Measurements from ENCODE around the gene C6.
"Not testable (repeated sequence)": the region's sequence is repeated elsewhere in the genome, so short reads cannot be mapped to it uniquely, and the experiment has no call there.

Gene C6

DNA sequence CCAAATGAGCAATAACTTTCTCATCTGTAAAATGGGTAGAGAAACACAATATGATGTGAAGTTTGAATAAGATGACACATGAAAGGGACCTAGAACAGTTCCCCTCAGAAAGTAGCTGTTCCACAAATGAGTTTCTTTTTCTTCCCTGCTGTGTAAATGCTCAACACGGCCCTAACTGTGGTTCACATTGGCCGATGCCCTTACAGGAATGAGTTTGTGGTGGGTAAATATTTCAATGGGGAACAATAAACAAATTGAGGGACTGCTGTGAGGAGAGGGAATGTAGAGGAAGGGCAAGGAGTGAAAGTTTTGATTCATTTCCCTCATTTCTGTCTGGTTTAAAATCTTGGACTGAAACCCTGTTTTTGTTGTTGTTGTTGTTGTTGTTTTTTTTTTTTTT lies 12.8 kb downstream of the C6 start:
- DNase-seq (ENCODE audit: low read depth in 4 of 4, low spot score in 1 of 4) = no peak

DNA sequence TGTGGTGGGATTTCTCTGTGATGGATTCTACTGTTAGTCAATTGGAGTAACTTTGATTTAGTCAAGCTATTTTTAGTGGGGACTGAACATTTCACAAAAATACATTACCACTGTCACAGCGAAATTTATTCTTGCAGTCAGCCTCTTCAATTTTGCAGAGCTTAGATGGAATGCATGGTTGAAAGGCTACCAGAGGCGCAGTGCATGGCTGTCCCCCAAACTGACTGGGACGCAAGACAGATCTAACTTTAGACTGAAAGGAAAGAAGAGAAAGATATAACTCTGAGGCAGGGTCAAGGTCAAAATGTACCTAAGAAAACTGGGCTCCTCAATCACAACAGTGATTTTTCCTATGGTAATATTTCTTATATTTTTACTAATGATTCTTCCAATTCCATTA lies 13.7 kb downstream of the C6 start:
- DNase-seq (ENCODE audit: low read depth in 4 of 4, low spot score in 1 of 4) = no peak

DNA sequence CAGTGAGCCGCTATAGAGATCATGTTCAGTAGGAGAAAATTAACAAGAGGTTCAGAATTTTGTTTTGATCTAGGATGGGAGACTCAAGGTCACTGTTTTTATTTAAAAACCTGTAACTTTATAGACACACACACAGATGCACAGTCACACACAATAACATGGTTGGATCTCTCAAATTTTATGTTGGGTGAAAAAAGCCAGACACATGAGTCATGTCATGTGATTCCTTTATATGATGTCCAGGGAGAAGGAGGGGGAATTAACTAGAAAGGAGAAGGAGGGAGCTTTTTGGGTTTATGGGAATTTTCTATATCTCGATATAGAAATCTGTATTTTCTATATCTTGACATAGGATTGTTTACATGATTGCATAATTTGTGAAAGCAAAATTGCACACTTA lies 17.1 kb downstream of the C6 start:
- DNase-seq (ENCODE audit: low read depth in 4 of 4, low spot score in 1 of 4) = no peak

DNA sequence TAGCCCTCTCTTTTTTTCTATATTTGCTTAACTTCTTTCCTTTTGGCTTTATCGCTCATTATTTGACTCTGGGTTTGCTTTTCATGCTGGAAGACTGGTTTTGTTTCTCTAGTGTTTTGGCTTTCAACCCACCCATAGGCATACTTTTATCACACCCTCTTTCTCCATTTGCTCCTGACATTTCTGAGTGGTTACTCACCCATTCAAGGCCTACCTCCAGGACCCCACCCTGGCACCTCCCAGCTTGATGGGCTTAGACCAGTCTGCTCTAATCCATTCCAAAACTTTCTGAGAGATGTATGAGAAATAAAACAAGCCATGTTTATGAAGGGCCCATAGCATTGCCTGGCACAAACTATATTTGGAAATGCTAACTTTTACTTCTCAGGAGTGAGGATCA lies 18.1 kb downstream of the C6 start:
- DNase-seq (ENCODE audit: low read depth in 4 of 4, low spot score in 1 of 4) = no peak

DNA sequence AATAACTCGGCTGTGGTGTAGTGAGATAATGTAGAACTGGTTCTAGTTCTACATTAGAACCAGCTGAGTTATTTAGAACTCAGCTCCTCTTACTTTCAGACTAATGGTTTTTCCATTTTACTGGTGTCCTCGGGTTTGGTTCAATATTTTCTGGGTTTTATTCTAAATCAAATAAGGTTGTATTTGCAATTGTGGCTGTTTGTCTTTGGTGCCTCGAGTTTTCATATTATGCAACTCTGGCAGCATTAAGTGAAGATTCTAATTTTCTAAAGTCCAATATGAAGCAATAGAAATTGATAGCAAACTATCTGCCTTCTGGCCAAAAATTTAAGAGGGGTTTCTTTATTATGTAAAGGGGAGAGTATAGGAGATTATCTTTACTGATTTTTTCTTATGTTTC lies 19.0 kb downstream of the C6 start:
- DNase-seq (ENCODE audit: low read depth in 4 of 4, low spot score in 1 of 4) = no peak

DNA sequence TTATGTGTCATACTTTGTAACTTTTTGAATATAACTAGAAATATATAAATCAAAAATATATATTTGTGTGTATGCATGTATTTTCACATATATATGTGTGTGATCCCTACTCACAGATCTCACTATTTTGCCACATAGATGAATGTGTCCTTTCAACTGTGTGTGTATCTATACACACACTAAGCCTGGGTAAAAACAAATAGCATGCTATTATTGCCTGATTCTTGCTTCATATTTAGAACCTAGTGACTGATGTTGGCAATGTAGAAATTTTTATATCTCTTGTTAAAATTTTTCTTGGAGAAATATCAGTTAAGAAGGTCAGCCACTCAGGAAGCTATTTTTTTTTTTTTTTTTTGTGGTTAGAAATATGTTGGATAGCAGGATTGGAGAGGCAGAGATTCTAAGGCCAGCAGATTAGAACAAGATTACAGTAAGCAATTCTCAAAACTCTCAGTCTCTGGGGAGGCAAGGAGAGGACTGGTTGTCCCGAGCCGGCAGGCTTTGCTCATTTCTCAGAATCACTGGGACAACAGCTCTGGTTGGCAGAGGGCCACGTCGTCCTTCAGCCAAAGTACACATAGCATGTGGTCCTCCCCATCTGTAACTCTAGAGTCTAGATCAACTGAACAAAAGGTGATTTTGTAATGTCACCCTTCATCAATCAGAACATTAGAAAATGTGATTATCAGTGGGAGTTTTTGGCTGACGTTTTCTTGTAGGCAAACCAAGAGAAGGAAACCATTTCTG lies 19.7 kb downstream of the C6 start:
- DNase-seq (ENCODE audit: low read depth in 4 of 4, low spot score in 1 of 4) = no peak

DNA sequence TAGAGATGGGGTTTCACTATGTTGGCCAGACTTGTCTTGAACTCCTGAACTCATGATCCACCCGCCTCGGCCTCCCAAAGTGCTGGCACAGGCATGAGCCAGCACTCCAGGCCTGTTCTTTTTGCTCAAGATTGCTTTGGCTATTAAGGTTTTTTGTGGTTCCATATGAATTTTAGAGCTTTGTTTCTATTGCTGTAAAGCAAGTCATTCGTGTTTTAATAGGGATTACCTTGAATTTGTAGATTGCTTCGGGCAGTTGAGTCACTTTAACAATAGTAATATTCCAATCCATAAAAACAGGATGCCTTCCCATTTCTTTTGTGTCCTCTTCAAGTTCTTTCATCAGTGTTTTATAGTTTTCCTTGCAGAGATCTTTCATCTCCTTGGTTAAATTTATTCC lies 22.1 kb downstream of the C6 start:
- no peak for DNase-seq (ENCODE audit: low read depth in 4 of 4, low spot score in 1 of 4)

DNA sequence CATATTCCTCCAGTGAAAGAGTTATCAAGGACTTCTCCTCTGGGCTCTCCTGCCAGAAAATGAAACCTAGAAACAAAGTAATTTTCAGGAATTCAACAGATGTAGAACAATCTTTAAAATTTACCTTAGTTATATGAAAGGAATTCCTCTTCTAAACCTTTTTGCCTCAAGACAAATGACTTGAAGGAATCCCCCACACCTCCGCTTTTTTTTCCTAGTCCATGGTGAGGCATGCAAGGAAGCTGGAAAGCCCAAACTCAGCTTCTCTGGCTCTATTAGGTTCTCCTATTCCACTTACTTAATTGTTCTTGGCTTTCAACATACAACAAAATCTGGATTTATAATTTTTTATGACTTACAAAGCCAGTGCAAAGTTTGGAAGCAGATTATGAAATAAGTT lies 27.2 kb downstream of the C6 start:
- no peak for DNase-seq (ENCODE audit: low read depth in 4 of 4, low spot score in 1 of 4)

DNA sequence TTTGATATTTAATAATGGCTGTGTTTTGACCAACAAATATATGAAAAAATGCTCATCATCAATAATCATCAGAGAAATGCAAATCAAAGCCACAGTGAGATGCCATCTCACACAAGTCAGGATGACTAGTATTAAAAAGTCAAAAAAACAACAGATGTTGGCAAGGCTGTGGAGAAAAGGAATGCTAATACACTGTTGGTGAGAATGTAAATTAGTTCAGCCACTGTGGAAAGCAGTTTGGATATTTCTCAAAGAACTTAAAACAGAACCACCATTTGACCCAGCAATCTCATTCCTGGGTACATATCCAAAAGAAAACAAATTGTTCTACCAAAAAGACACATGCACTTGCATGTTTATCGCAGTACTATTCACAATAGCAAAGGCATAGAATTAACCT lies 30.0 kb downstream of the C6 start:
- not testable (repeated sequence) for DNase-seq (ENCODE audit: low read depth in 4 of 4, low spot score in 1 of 4)

DNA sequence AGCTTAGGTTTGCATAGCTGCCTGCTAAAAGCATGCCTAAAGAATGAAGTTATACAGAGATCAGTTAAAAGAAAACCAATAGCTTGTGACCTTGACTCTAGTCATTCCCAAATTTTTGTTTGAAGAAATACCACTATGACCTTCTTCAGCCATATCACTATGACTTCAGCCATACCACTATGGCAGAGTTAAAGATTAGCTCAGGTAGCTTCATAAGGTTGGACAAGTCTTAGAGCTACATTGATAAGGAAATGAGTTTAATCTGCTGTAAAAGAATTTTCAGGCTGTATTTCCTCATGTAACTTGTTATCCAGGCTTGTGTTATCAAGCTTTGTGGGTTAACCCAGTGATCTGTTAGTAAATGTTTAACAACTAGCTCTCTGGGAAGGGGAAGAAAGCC lies 30.7 kb downstream of the C6 start:
- DNase-seq (ENCODE audit: low read depth in 4 of 4, low spot score in 1 of 4) = no peak

DNA sequence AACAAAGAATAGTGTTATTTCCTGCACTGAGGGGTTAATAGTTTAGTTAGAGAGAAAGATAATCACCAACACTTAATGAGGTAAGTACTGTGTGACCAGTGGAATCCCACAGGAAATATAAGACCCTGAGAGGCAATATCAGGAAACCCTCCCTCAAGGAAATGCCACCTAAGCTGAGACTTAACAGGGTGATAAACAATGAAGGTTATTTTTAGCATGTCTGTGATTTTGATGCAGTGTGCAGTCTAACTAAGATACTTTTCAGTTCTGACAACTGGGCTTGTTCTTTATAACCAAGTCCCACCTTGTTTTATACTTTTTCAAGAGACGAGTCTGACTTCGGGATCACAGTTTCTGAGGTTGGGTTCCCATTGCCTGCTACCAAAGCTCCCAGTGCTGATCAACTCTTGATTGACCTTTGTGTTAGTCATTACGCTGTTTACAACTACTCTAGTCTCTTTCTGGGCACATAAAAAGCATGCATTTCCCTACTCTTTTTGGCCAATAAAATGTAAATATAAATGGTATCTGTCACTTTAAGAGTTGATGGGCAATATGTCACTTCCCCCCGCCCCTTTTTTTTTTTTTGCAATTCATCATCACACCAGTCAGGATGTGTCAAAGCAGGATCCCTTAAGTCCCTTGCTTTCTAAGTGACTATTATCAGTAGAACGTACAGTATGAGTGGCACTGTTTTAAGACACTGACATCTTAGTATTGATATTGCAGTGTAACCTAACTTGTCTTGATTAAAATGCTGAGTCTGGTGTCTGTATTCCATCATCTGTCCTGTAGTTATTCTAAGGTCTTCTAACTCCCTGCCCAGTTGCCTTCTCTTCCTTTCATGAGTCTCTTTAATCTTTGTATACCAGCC lies 31.4 kb downstream of the C6 start:
- DNase-seq (ENCODE audit: low read depth in 4 of 4, low spot score in 1 of 4) = no peak

DNA sequence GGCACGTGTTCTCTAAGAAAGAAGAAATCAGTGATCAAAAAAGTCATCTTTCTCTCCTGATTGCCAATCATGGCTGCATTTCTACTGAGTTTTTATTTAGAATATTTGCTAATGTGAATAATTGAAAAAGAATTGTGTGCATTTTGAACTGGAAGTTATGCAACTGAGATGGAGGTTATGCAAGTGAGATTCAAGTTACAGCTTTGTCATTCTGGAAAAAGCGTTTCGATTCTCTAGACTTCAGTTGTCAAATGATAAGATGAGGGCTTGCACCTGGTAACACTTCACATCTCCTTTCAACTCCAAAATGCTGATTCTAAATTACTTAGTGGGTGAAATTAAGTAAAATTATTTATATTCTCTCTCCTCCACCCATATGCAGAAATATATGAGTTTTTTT lies 36.4 kb downstream of the C6 start:
- DNase-seq (ENCODE audit: low read depth in 4 of 4, low spot score in 1 of 4) = no peak

DNA sequence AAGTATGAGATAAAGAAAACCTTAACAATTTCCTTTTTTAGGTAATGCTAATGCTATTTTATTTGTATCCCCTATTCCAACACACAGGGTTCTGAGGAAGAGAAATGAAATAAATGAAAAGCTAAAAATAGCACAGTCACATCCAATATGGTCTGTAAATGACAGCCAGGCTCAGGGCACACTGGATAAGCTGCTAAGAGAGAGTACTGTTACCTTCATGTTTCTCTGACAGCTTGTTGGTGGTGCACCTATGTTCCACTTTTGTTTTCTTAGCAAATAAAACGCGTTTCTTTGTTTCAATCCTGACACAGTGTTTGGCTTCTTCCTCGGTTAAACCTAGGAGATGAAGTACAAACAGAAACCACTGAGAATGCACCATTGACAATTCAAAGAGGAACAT lies 41.3 kb downstream of the C6 start:
- DNase-seq (ENCODE audit: low read depth in 4 of 4, low spot score in 1 of 4) = no peak

DNA sequence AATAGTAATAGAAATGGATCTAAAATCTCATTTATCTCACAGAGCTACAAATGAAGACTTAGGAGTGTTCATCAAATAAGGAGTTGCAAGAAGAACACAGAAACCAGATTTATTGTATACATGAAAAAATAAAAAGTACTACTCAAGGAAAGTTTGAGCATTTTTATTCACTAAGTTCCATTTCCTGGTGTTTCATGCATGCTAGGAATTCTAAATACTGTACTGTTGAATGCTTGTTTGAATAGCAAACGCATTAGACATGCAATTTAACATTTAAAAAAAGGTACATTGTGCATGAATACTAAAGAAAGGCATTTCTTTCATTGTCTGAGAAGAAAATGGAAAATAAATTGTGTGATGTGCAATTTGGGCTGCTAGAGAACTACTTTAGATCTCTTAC lies 52.1 kb downstream of the C6 start:
- DNase-seq (ENCODE audit: low read depth in 4 of 4, low spot score in 1 of 4) = no peak

DNA sequence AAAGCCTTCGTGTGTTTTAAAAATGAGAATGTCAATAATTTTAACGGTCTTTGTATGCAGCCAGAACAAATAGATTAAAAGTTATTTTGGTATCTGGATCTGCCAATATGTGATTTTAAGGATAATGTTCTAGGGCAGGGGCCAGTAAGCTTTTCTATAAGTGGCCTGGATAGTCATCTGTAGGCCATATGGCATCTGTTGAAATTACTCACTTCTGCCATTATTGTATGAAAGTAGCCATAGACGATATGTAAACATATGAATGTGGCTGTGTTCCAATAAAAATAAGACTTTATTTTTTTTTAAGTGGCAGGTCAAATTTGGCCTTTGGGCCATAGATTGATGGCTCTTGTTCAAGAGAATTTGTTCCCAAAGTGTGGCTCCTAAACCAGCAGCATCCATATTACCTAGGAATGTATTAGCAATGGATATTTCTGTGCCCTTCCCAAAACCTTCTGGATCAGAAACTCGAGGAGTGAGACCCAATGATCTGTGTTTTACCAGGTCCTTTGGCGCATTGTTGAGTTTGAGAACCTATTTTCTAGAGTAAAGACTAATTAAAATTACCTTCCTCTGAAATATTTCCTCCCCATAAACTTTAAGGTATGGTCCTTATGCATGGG lies 55.9 kb downstream of the C6 start:
- DNase-seq (ENCODE audit: low read depth in 4 of 4, low spot score in 1 of 4) = no peak

DNA sequence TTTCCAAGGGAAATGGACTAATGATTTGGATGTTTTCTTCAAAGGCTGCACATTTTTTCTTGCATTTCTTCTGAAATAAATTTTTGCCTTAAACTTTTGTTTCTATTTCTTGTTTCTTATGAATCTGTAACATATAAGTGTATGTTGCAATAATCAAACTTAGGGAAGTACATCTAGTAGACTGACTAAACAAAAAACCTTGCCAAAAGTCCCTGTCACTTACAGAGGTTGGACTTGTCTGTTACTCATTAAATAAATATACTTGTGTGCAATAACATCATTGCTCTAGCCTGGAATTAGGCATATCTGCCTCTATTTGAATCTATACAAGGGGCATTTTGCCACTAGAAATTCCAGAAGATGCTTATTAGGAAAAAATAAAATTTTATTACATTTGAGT lies 56.6 kb downstream of the C6 start:
- no peak for DNase-seq (ENCODE audit: low read depth in 4 of 4, low spot score in 1 of 4)

DNA sequence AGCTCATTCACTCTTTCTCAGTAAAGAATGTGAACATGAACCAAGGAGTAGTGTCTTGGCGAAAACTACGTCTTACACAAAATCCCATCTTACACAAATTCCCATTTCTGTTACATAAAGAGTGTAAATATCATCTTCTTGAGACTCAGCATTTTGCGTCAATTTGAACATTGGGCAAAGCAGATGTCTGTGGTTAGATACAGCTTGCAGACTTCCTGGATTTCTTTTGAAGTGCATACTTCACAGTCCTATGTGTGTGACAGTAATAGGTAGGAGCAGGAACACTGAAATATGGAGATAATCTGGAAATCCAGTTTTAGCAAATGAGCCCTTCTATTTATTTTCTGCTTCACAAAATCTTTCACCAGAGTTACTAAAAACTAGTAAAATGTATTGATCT lies 58.8 kb downstream of the C6 start:
- no peak for DNase-seq (ENCODE audit: low read depth in 4 of 4, low spot score in 1 of 4)

DNA sequence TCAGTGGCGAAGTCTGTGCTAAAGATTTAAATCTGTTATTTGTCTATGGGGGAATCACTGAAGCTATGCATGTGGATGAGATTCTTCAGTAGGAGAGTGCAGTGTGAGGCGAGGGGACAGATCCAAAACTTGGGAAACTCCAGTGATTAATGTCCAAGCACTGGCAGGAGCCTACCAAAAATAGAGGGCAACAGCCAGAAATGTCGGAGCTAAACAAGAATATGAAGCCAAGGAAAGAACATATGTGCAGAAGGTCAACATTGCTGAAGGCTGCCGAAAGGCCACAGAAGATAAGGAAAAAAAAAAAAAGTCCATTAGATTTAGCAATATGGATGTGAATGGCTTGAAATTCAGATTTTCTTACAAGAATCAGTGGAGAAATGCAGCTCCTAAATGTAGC lies 61.8 kb downstream of the C6 start:
- DNase-seq (ENCODE audit: low read depth in 4 of 4, low spot score in 1 of 4) = no peak

DNA sequence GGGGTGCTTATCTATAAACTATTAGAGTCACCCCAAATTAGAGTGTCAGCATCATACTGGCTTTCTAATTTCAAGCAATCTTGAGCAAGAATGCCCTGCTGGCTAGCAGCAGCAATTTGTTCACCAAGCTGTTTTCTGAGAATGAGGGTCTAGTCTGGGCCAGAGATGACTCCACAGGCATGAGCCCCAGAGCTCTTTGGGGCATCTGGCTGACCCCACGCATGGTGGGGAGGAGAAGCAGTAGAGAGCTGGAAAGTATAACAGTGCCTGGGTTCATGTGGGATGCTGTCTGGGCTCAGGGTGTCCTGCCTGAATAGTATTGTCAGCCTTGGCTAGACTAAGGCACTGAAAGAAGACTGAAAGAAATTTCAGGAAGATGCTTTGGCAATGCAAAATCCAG lies 64.9 kb downstream of the C6 start:
- DNase-seq (ENCODE audit: low read depth in 4 of 4, low spot score in 1 of 4) = no peak

DNA sequence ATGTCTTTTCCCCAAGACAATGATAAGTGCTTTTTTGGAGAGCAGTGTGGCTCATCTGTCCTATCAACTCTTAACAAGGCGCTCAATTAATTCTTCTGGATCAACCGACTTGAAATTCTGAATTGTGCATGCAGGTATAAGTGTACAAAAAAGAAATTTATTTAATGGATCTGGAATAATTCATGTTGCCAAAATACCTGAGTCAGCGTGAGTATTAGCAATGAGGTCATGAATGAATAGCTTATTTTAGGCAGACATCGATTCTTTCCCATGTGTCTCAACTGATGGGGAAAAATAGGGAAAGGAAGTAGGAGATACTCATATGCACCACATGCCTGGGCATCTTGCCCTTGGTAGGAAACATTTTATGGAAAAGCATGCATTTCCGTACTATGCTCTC lies 68.0 kb downstream of the C6 start:
- DNase-seq (ENCODE audit: low read depth in 4 of 4, low spot score in 1 of 4) = no peak

DNA sequence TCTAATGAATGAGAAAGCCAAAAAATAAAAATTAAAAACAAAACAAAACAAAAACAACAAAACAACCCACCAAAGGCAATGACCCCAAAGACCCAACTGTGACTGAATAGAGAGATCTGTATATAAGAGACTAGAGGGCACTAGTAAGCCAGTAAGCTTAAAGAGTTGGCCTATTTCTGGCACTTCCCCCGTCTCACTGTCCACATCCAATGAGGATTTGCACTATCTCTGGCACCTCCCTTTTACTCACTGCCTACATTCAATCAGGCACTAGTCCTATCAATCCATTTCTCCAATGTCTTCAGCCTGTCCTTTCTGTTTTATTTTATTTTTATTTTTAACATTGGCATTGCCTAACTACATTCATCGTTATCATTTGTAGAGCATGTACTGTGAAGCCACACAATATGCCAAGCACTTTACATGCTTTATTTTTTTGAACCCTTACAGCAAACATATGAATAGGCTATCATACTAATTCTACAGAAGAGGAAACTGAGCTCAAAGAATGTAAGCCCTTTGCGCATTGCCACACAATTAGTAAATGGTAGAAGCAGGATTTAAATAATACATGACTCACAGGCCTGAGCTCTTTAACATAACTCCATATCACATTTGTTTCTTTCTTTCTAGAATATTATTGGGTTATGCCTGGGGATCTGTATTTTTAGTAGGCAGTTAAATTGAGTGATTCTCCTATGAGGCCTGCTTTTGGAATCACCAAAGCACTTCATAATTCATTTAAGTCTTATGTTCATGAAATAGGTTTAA lies 70.0 kb downstream of the C6 start:
- no peak for DNase-seq (ENCODE audit: low read depth in 4 of 4, low spot score in 1 of 4)

Data from stimulated activated CD4-positive, alpha-beta T cell treated with anti-CD3 and anti-CD28 coated beads, Interleukin-1b, Interleukin-23, amount 100 ng/mL, for 24 hours (primary cell).